K562 treated with DMSO at 1 percent for 48 hours (cell line): Measurements from ENCODE around the gene CEMP1. TPM values are rescaled to one million over a fixed set of nuclear protein-coding genes. Genes with fewer than 3 reads are reported as not detected.

Experiments
- total RNA-seq: library from RNA; unstranded; fragments of 300-600 nt; gene quantifications from 2 replicates; pipeline ENCODE4 v1.2.3, GENCODE V29; 2022; ENCODE audit warnings: low replicate concordance; ENCODE audit errors: extremely low read depth

CEMP1 gene
- not detected in 2 replicates for total RNA-seq

GRCh38 chr16:2531371-2531695 is at the start of gene CEMP1:
CEMP1 (minus strand) TSS chr16:2531408; CDS start chr16:2531073, 335 bp downstream.

GRCh38 chr16:2537451-2538379 is 6.5 kb upstream of the CEMP1 start, which contains the start of gene PDPK1:
PDPK1 (plus strand) TSS chr16:2538021; CDS start chr16:2538113, 92 bp downstream.

GRCh38 chr16:2520097-2520783 is 11.0 kb downstream of the CEMP1 start, which contains the start of gene AMDHD2:
AMDHD2 (plus strand) TSS chr16:2520371; CDS start chr16:2520459, 88 bp downstream.

GRCh38 chr16:2513405-2514332 is 17.5 kb downstream of the CEMP1 start, which contains the start of gene ATP6V0C:
ATP6V0C (plus strand) TSS chr16:2513952; CDS start chr16:2514104, 152 bp downstream.

Other genes starting within 250 kb of the CEMP1 start
- not detected in 2 replicates for gene ABCA3, start 190.7 kb downstream of the CEMP1 start, total RNA-seq
- gene CCNF, start 102.0 kb downstream of the CEMP1 start, total RNA-seq = not detected in 2 replicates
- gene TEDC2, start 71.3 kb downstream of the CEMP1 start, total RNA-seq = not detected in 2 replicates
- gene NTN3, start 60.1 kb downstream of the CEMP1 start, total RNA-seq = not detected in 2 replicates
- not detected in 2 replicates for gene TBC1D24, start 56.3 kb downstream of the CEMP1 start, total RNA-seq
- not detected in 2 replicates for gene ATP6V0C, start 17.5 kb downstream of the CEMP1 start, total RNA-seq
- not detected in 2 replicates for gene AMDHD2, start 11.0 kb downstream of the CEMP1 start, total RNA-seq
- not detected in 2 replicates for gene PDPK1, start 6.6 kb upstream of the CEMP1 start, total RNA-seq
- not detected in 2 replicates for gene KCTD5, start 151.1 kb upstream of the CEMP1 start, total RNA-seq
- not detected in 2 replicates for gene PRSS27, start 188.8 kb upstream of the CEMP1 start, total RNA-seq
- 132 TPM in 1 of 2 replicates, not detected in the other for gene SRRM2, start 221.2 kb upstream of the CEMP1 start, total RNA-seq
- gene ELOB, start 245.9 kb upstream of the CEMP1 start, total RNA-seq = not detected in 2 replicates